ENCODE results near the gene ATP5MG. TPM values are rescaled to one million over a fixed set of nuclear protein-coding genes. Genes with fewer than 3 reads are reported as not detected.

ATP5MG gene
- total RNA-seq, 1 experiment from 2014 or later: 537 TPM

- no TSS peak for BruUV-seq (replicated peaks)
- intact Hi-C loops (cut with micrococcal nuclease; ENCODE audit: unreplicated experiment): no loop called here
These were observed 36.1 kb downstream of the ATP5MG start for GRCh38 chr11:118437208-118438125.

GRCh38 chr11:118438314-118438931, 37.0 kb downstream of the ATP5MG start:
- DNase-seq: peak in 1 of 2 experiments; percentile 36

More at GRCh38 chr11:118437208-118438125, 36.1 kb downstream of the ATP5MG start:
- Histone ChIP-seq H3K9me3 (no peaks in the 10 kb centered on the region), H3K4me3 (ENCODE audit: low read depth, low read length) (peak overlapping the region; percentile 97), H3K36me3 (ENCODE audit: control insufficient read depth, insufficient read depth, low read length) (no peaks in the 10 kb centered on the region), H3K4me1 (peaks cover 24% of the 10 kb centered on the region), H3K27me3 (replicated peaks; ENCODE audit: control insufficient read depth, insufficient read depth, low read length) (no peaks in the 10 kb centered on the region)
- TF ChIP-seq CTCF (IDR thresholded peaks at IDR 0.05; ENCODE audit: insufficient read depth in 1 of 2, low read depth in 1 of 2, low read length in 1 of 2, severe bottlenecking in 1 of 2, unreplicated experiment in 1 of 2): no peak
- Mint-ChIP-seq H3K9me3 (ENCODE audit: unreplicated experiment) (no peaks in the 10 kb centered on the region), H3K27ac (ENCODE audit: unreplicated experiment) (peak overlapping the region; percentile 88), H3K36me3 (ENCODE audit: insufficient read depth, unreplicated experiment) (peaks cover 43% of the 10 kb centered on the region), H3K27me3 (ENCODE audit: insufficient read depth, unreplicated experiment) (no peaks in the 10 kb centered on the region), H3K4me1 (ENCODE audit: low read depth, unreplicated experiment) (peaks cover 37% of the 10 kb centered on the region), H3K4me3 (ENCODE audit: unreplicated experiment) (peak overlapping the region; percentile 82)
- CTCF ChIA-PET: interaction anchor here (0.7 kb wide), 1 partner anchor 18 kb away, joined by 3 read pairs; no protein-coding TSS in a partner anchor
- DNase-seq: peak; percentile 58 to 63
- POLR2A ChIA-PET: interaction anchor here (0.6 kb wide), 1 partner anchor 15 kb away, joined by 4 read pairs; no protein-coding TSS in a partner anchor

More at GRCh38 chr11:118438314-118438931, 37.0 kb downstream of the ATP5MG start:
- ChIA-PET CTCF (interaction anchor here (0.7 kb wide), 3 partner anchors 17 to 143 kb away, joined by 3 read pairs; no protein-coding TSS in a partner anchor), POLR2A (no interaction called here)
- Histone ChIP-seq H3K27me3 (replicated peaks; ENCODE audit: control insufficient read depth, insufficient read depth, low read length) (no peaks in the 10 kb centered on the region), H3K9me3 (no peaks in the 10 kb centered on the region), H3K4me3 (ENCODE audit: low read depth, low read length) (peak overlapping the region; percentile 5; the same call in 1 of the 2 replicates), H3K36me3 (ENCODE audit: control insufficient read depth, insufficient read depth, low read length) (no peaks in the 10 kb centered on the region), H3K4me1 (peaks cover 24% of the 10 kb centered on the region)
- Mint-ChIP-seq H3K27me3 (ENCODE audit: insufficient read depth, unreplicated experiment) (no peaks in the 10 kb centered on the region), H3K4me3 (ENCODE audit: unreplicated experiment) (peak overlapping the region; percentile 82), H3K36me3 (ENCODE audit: insufficient read depth, unreplicated experiment) (peaks cover 43% of the 10 kb centered on the region), H3K9me3 (ENCODE audit: unreplicated experiment) (no peaks in the 10 kb centered on the region), H3K4me1 (ENCODE audit: low read depth, unreplicated experiment) (peaks cover 37% of the 10 kb centered on the region), H3K27ac (ENCODE audit: unreplicated experiment) (peak overlapping the region; percentile 88)
- intact Hi-C loops (cut with micrococcal nuclease; ENCODE audit: unreplicated experiment): no loop called here
- BruUV-seq (replicated peaks): TSS peak; percentile 12
- no peak for TF ChIP-seq CTCF (IDR thresholded peaks at IDR 0.05; ENCODE audit: insufficient read depth in 1 of 2, low read depth in 1 of 2, low read length in 1 of 2, severe bottlenecking in 1 of 2, unreplicated experiment in 1 of 2)
